KMS-11 (cell line): ENCODE results near the gene CRACDL.

Experiments
- H2AFZ ChIP-seq: fragments of 200-600 bp; sonication (generic); 2 replicates; pipeline ENCODE4 v1.6.1; 2016; ENCODE audit warnings: antibody characterized with exemption, mixed run types, low read depth
- H3K27ac ChIP-seq: fragments of 200-600 bp; sonication (generic); 2 replicates; pipeline ENCODE4 v1.6.1; 2016; ENCODE audit warnings: mild to moderate bottlenecking, mixed run types
- H3K27me3 ChIP-seq: fragments of 200-600 bp; sonication (generic); 2 replicates; pipeline ENCODE4 v1.6.1; 2017; ENCODE audit warnings: mild to moderate bottlenecking, low read depth, mixed run types, moderate library complexity; ENCODE audit not compliant: insufficient read depth
- H3K36me3 ChIP-seq: fragments of 200-600 bp; sonication (generic); 2 replicates; pipeline ENCODE4 v1.6.1; 2017; ENCODE audit warnings: mild to moderate bottlenecking, mixed run types; ENCODE audit not compliant: insufficient read depth
- H3K4me1 ChIP-seq: fragments of 200-600 bp; sonication (generic); 2 replicates; pipeline ENCODE4 v1.6.1; 2016; ENCODE audit warnings: mild to moderate bottlenecking, low read depth, mixed run types; ENCODE audit not compliant: poor library complexity, severe bottlenecking
- H3K4me2 ChIP-seq: fragments of 200-600 bp; sonication (generic); 2 replicates; pipeline ENCODE4 v1.7.0; 2016; ENCODE audit warnings: mild to moderate bottlenecking, mixed run types
- H3K4me3 ChIP-seq: fragments of 200-600 bp; sonication (generic); IDR thresholded peaks from 2 replicates; pipeline ENCODE4 v1.6.1; 2017; ENCODE audit warnings: low read depth, low read length, mixed read lengths; ENCODE audit not compliant: insufficient read depth
- H3K79me2 ChIP-seq: fragments of 200-600 bp; sonication (generic); 2 replicates; pipeline ENCODE4 v1.6.1; 2016; ENCODE audit warnings: low read depth, mixed run types; ENCODE audit not compliant: insufficient read depth
- H3K9ac ChIP-seq: fragments of 200-600 bp; sonication (generic); 2 replicates; pipeline ENCODE4 v1.6.1; 2016; ENCODE audit warnings: mild to moderate bottlenecking, mixed run types
- H4K20me1 ChIP-seq: fragments of 200-600 bp; sonication (generic); 2 replicates; pipeline ENCODE4 v1.6.1; 2016; ENCODE audit warnings: mild to moderate bottlenecking, mixed run types; ENCODE audit not compliant: insufficient read depth
- TF ChIP-seq, protein P1 (sequence below): fragments of 200-600 bp; sonication (generic); conservative IDR thresholded peaks from 2 replicates; pipeline ENCODE4 v1.6.1; 2017; ENCODE audit warnings: low read depth, mild to moderate bottlenecking, antibody characterized with exemption, low read length, moderate library complexity, mixed read lengths

Gene CRACDL

DNA sequence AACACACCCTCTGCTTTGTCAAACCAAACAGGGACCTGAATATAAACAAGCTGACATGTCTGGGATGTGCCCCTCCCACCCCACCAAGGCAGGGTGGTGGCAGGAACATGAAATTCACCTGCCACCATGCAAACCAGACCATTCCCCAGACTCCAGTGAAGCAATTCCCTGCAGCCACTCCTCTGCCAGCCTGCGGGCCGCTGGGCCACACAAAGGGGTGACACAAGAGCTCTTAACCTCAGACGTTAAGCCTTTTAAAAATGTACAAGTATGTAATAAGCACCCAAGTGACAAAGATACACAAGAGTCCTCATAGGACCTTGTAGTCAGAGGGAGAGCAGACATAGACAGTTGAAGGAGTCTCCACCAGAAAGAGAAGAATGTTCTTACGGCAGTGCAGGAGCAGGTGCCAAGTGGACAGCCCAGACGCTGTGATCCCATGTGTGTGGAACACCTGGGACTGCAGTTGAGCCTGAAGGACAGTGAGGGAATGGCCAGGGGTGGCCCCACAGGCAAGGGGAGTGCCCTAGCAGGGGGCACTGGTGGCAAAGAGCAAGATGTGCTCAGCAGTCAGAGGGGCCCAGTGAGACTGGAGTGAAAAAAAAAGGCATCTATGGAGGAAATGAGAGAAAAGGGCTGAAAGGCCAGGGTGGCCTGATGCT lies 36.9 kb downstream of the CRACDL start:
- no peaks in the 10 kb centered on the region for H3K27me3 ChIP-seq
- H3K9ac ChIP-seq = no peak overlapping the region
- no peak overlapping the region for H3K4me2 ChIP-seq
- TF ChIP-seq, protein P1, sequence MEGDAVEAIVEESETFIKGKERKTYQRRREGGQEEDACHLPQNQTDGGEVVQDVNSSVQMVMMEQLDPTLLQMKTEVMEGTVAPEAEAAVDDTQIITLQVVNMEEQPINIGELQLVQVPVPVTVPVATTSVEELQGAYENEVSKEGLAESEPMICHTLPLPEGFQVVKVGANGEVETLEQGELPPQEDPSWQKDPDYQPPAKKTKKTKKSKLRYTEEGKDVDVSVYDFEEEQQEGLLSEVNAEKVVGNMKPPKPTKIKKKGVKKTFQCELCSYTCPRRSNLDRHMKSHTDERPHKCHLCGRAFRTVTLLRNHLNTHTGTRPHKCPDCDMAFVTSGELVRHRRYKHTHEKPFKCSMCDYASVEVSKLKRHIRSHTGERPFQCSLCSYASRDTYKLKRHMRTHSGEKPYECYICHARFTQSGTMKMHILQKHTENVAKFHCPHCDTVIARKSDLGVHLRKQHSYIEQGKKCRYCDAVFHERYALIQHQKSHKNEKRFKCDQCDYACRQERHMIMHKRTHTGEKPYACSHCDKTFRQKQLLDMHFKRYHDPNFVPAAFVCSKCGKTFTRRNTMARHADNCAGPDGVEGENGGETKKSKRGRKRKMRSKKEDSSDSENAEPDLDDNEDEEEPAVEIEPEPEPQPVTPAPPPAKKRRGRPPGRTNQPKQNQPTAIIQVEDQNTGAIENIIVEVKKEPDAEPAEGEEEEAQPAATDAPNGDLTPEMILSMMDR = no peak
- no peak overlapping the region for H3K27ac ChIP-seq
- no peaks in the 10 kb centered on the region for H4K20me1 ChIP-seq
- H3K4me1 ChIP-seq = no peaks in the 10 kb centered on the region
- no peaks in the 10 kb centered on the region for H3K36me3 ChIP-seq
- H3K4me3 ChIP-seq = no peak overlapping the region
- H2AFZ ChIP-seq = no peak overlapping the region
- no peaks in the 10 kb centered on the region for H3K79me2 ChIP-seq

DNA sequence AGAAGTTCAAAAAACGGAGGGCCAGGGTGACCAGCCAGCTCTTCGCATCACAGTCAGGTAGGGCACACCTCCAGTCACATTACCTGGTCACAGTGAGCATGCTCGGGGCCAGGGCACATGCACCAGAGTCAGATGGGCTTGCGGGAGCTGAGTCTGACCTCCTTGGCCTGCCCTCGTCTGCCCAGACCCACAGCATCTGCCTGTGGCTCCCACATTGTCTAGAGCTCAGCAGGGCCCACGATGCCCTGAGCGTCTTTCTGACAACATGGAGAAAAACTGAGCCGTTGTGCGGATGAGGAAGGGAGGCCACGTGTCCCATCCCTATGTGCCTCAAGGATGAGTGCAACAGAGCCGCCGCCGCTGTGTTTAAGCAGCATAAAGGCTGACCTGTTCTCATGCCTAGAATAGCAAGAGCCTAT lies 37.6 kb downstream of the CRACDL start:
- TF ChIP-seq, protein P1 = no peak
- H2AFZ ChIP-seq = no peak overlapping the region

DNA sequence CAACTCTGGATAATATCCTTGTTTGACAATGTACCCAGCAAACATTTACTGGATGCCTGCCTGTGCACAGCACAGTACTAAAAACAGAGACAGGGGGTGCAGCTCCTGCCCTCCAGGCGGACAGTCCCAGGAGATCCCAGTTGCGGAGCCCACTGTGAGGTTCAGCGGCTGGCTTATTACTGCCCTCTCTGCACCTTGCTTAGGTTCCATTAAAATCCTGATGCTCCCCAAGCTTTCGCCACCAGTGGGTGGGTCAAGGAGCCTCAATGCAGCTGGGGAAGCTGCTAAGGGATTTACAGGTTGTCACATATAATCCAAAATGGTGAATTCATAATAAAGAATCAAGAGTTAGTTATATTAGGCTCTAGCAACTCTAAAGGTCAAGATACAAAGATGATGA lies 38.3 kb downstream of the CRACDL start:
- H3K4me2 ChIP-seq = no peak overlapping the region
- H2AFZ ChIP-seq = no peak overlapping the region
- H3K9ac ChIP-seq = no peak overlapping the region
- no peaks in the 10 kb centered on the region for H4K20me1 ChIP-seq
- no peaks in the 10 kb centered on the region for H3K36me3 ChIP-seq
- no peaks in the 10 kb centered on the region for H3K4me1 ChIP-seq
- no peak overlapping the region for H3K27ac ChIP-seq
- TF ChIP-seq, protein P1 = no peak
- no peaks in the 10 kb centered on the region for H3K79me2 ChIP-seq
- H3K4me3 ChIP-seq = no peak overlapping the region
- H3K27me3 ChIP-seq = no peaks in the 10 kb centered on the region

More for the DNA sequence above, 37.6 kb downstream of the CRACDL start:
- Histone ChIP-seq H3K79me2 (no peaks in the 10 kb centered on the region), H3K9ac (no peak overlapping the region), H3K4me3 (no peak overlapping the region), H4K20me1 (no peaks in the 10 kb centered on the region), H3K4me1 (no peaks in the 10 kb centered on the region), H3K4me2 (no peak overlapping the region), H3K27me3 (no peaks in the 10 kb centered on the region), H3K36me3 (no peaks in the 10 kb centered on the region), H3K27ac (no peak overlapping the region)

DNA sequence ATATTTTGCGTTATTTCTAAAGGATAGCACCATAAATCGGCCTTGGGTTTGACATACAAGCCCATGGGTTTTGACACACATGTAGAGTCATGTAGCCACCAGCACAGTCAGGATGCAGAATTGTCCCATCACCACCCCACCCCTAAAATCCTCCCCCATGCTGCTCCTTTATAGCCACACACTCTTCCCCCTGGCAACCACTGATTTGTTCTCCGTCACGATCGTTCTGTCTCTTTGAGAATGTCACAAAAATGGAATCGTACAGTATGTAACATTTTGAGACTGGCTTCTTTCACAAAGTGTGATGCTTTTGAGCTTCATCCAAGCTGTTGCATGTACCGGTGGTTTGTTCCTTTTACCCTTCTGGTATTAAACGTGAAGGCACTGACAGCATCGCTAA lies 39.1 kb downstream of the CRACDL start:
- no peaks in the 10 kb centered on the region for H4K20me1 ChIP-seq
- H3K27me3 ChIP-seq = no peaks in the 10 kb centered on the region
- H3K4me1 ChIP-seq = no peaks in the 10 kb centered on the region
- no peak overlapping the region for H3K9ac ChIP-seq
- H3K27ac ChIP-seq = no peak overlapping the region
- no peaks in the 10 kb centered on the region for H3K36me3 ChIP-seq
- H3K79me2 ChIP-seq = no peaks in the 10 kb centered on the region
- TF ChIP-seq, protein P1 = no peak
- no peak overlapping the region for H3K4me3 ChIP-seq
- H2AFZ ChIP-seq = no peak overlapping the region
- H3K4me2 ChIP-seq = no peak overlapping the region
